K562 (cell line): ENCODE data around the gene FBLN7.

Source experiments
- CTCF ChIP-seq, 3 experiments: IDR thresholded peaks in 2 of 3; conservative IDR thresholded peaks in 1 of 3; 2 replicates each; pipeline ENCODE4 v1.5.1; 2011 to 2012; ENCODE audit warnings: low read length in 3 of 3, mild to moderate bottlenecking in 3 of 3, control low read depth in 2 of 3, improper control_type of control experiment in 1 of 3, inconsistent platforms in 1 of 3, low read depth in 1 of 3, mixed read lengths in 1 of 3, moderate library complexity in 1 of 3; ENCODE audit not compliant: insufficient read depth in 2 of 3
- FOXA1 ChIP-seq: fragments of 450-650 bp; IDR thresholded peaks from 2 replicates; pipeline ENCODE4 v1.6.1; 2016; ENCODE audit warnings: mild to moderate bottlenecking, borderline replicate concordance
- ZBED1 ChIP-seq: IDR thresholded peaks from 2 replicates; pipeline ENCODE4 v1.6.1; 2014
- ZBTB7A ChIP-seq: IDR thresholded peaks from 2 replicates; pipeline ENCODE4 v1.6.1; 2011; ENCODE audit warnings: low read depth, mild to moderate bottlenecking, low read length, moderate library complexity, borderline replicate concordance; ENCODE audit not compliant: control insufficient read depth

GRCh38 chr2:112166806-112167499 lies 28.8 kb downstream of the FBLN7 start:
- TF ChIP-seq CTCF (IDR thresholded peaks at IDR 0.05 in 2 of 3, conservative IDR thresholded peaks at IDR 0.05 in 1 of 3; ENCODE audit: insufficient read depth in 2 of 3, low read depth in 1 of 3, low read length in 3 of 3): peak in 2 of 3 experiments; percentile 3 to 11; a peak in 1 of 6 replicates
- TF ChIP-seq FOXA1: no peak
- TF ChIP-seq ZBED1: no peak
- no peak for TF ChIP-seq ZBTB7A
